K562 (cell line): ENCODE measurements around the gene SPDYE16. TPM values are rescaled to one million over a fixed set of nuclear protein-coding genes. Genes with fewer than 3 reads are reported as not detected.
"Not testable (repeated sequence)": the region's sequence is repeated elsewhere in the genome, so short reads cannot be mapped to it uniquely, and the experiment has no call there.

ENCODE experiments used
- ATAC-seq: fragments of 200-7000 bp; cut with Tn5 transposase; 3 replicates; pipeline ENCODE4 v1.9.1; 2020; ENCODE audit warnings: moderate library complexity
- BruUV-seq: library from RNA; stranded (reverse); fragments of 400-500 nt; replicated peaks from 2 replicates; lab custom pipeline; 2021; lab: Mats Ljungman, UMichigan
- CTCF ChIA-PET: fragments of 300-600 bp; formaldehyde crosslinking; extraction: SDS; loops from one replicate; lab custom pipeline; 2021; ENCODE audit warnings: low intra/inter-chr PET ratio; lab: Yijun Ruan, JAX
- POLR2A ChIA-PET: fragments of 300-600, 350-650 bp; sonication (Branson Sonifier 250); formaldehyde crosslinking; extraction: SDS; loops from one replicate; lab custom pipeline; 2021; ENCODE audit warnings: antibody characterized with exemption, inconsistent platforms; lab: Yijun Ruan, JAX
- DNase-seq, 4 experiments: peaks; one replicate each; pipeline versions ENCODE4 v3.0.0 to v3.0.0-alpha.2; 2011 to 2018; ENCODE audit warnings: low spot score in 3 of 4, mixed read lengths in 3 of 4; ENCODE audit errors: extremely low read depth in 1 of 4
- FAIRE-seq: peaks from 2 replicates; lab custom pipeline; 2011; peaks lifted over from hg19 to GRCh38; lab: Jason Lieb, UNC
- H2AFZ ChIP-seq: 2 replicates; pipeline ENCODE4 v1.6.0; 2011; ENCODE audit warnings: low read depth, low read length, control low read depth, inconsistent platforms
- H3K27ac ChIP-seq: fragments of 200-600 bp; 3 replicates; pipeline ENCODE4 v1.8.0; 2011; ENCODE audit warnings: low read depth, mild to moderate bottlenecking, control low read depth, inconsistent platforms, low read length, moderate library complexity, mixed read lengths; ENCODE audit errors: extremely low read depth
- H3K27me3 ChIP-seq, 2 experiments: fragments of 300-600 bp in 1 of 2; 2 replicates in 1 of 2; 3 replicates in 1 of 2; pipeline versions ENCODE4 v1.6.0 to v1.8.0; 2011; ENCODE audit warnings: inconsistent platforms in 2 of 2, low read length in 2 of 2, mild to moderate bottlenecking in 1 of 2, mixed read lengths in 1 of 2, moderate library complexity in 1 of 2; ENCODE audit not compliant: control insufficient read depth in 2 of 2, insufficient read depth in 2 of 2
- H3K36me3 ChIP-seq: fragments of 300-600 bp; 3 replicates; pipeline ENCODE4 v1.8.0; 2011; ENCODE audit warnings: mild to moderate bottlenecking, low read length, inconsistent platforms; ENCODE audit not compliant: control insufficient read depth, insufficient read depth
- H3K4me1 ChIP-seq, 2 experiments: fragments of 200-600 bp in 1 of 2; replicated peaks in 1 of 2; 2 replicates in 1 of 2; 3 replicates in 1 of 2; pipeline versions ENCODE4 v1.5.1 to v1.8.0; 2011; ENCODE audit warnings: inconsistent platforms in 2 of 2, low read length in 2 of 2, mild to moderate bottlenecking in 1 of 2, mixed read lengths in 1 of 2, moderate library complexity in 1 of 2; ENCODE audit not compliant: control insufficient read depth in 2 of 2, insufficient read depth in 2 of 2
- H3K4me2 ChIP-seq: 2 replicates; pipeline ENCODE4 v1.6.1; 2011; ENCODE audit warnings: low read length, control low read depth, inconsistent platforms, mixed read lengths; ENCODE audit not compliant: insufficient read depth
- H3K4me3 ChIP-seq: fragments of 200-600 bp; sonication (generic), shearing (Covaris generic); 2 replicates; pipeline ENCODE4 v1.5.1; 2016; ENCODE audit warnings: control low read depth, inconsistent platforms
- H3K79me2 ChIP-seq: fragments of 200-600 bp; 3 replicates; pipeline ENCODE4 v1.8.0; 2011; ENCODE audit warnings: low read length, inconsistent platforms; ENCODE audit not compliant: control insufficient read depth, insufficient read depth
- H3K9ac ChIP-seq, 2 experiments: 2 replicates each; pipeline versions ENCODE4 v1.6.0 to v1.6.1; 2011; ENCODE audit warnings: low read depth in 2 of 2, low read length in 2 of 2, control low read depth in 1 of 2, inconsistent platforms in 1 of 2, mild to moderate bottlenecking in 1 of 2, mixed read lengths in 1 of 2; ENCODE audit not compliant: insufficient read depth in 1 of 2
- H3K9me1 ChIP-seq: one replicate; pipeline ENCODE4 v1.6.0; 2011; ENCODE audit warnings: inconsistent platforms, mild to moderate bottlenecking, low read length, moderate library complexity; ENCODE audit not compliant: control insufficient read depth, insufficient read depth
- H3K9me3 ChIP-seq: replicated peaks from 2 replicates; pipeline ENCODE4 v1.5.1; 2011; ENCODE audit warnings: low read depth, low read length, inconsistent platforms; ENCODE audit not compliant: control insufficient read depth, insufficient read depth
- H4K20me1 ChIP-seq: replicated peaks from 2 replicates; pipeline ENCODE4 v1.6.1; 2011; ENCODE audit warnings: low read length, inconsistent platforms, mixed read lengths; ENCODE audit not compliant: control insufficient read depth, insufficient read depth
- RBM25 ChIP-seq: fragments of 200-400 bp; formaldehyde crosslinking; IDR thresholded peaks from 2 replicates; pipeline ENCODE4 v1.6.1; 2018; ENCODE audit warnings: low read length, low read depth, moderate library complexity; ENCODE audit not compliant: severe bottlenecking
- ZNF121 ChIP-seq: sonication (generic); formaldehyde crosslinking; conservative IDR thresholded peaks from 2 replicates; pipeline ENCODE4 v1.8.0; 2022; ENCODE audit warnings: missing genetic modification reagents
- ZNF354B ChIP-seq: fragments of 250-450 bp; sonication (Bioruptor Pico); IDR thresholded peaks from 2 replicates; pipeline ENCODE4 v1.4.0; 2020
- ZNF507 ChIP-seq: conservative IDR thresholded peaks from 2 replicates; pipeline ENCODE4 v1.6.1; 2017; ENCODE audit warnings: missing genetic modification characterization, missing compliant biosample characterization
- WGBS: fragments of 100-300 bp; shearing (Covaris generic); methylation state at CpG from one replicate; pipeline ENCODE4 v1.1.6; 2016; ENCODE audit warnings: low coverage, mixed read lengths; ENCODE audit not compliant: insufficient coverage; ENCODE audit errors: missing lambda C conversion rate; 5-methylcytosine and 5-hydroxymethylcytosine counted together
- in situ Hi-C: fragments of 300-500 bp; cut with MboI; formaldehyde crosslinking; loops from 4 replicates; pipeline ENCODE4 v1.15.0; 2018; ENCODE audit warnings: inconsistent platforms, mixed read lengths
- intact Hi-C: fragments of 100-400 bp; cut with micrococcal nuclease; formaldehyde crosslinking; loops from 2 replicates; pipeline ENCODE4 v1.14.2; 2022
- polyA plus RNA-seq, 8 experiments: library from polyadenylated mRNA; depleted of rRNA in 4 of 8; stranded (reverse) in 5 of 8; unstranded in 3 of 8; fragments of >200 nt; fragmentation: Nextera tagmentation in 2 of 8; fragmentation: Illumina TruSeq in 1 of 8; extraction: Ambion mirVana in 2 of 8; extraction: Trizol in 1 of 8; gene quantifications; 2 replicates each; pipeline versions ENCODE4 v1.2.1 to v1.2.3, GENCODE V29; 2011 to 2014; ENCODE audit warnings: inconsistent platforms in 1 of 8, missing spikeins in 1 of 8
- total RNA-seq, 7 experiments: library from RNA; depleted of rRNA in 6 of 7; stranded (reverse); fragments of >200 nt in 6 of 7; fragmentation: Illumina TruSeq in 2 of 7; extraction: Trizol in 2 of 7; gene quantifications; 2 replicates each; pipeline versions ENCODE4 v1.2.1 to v1.2.3, GENCODE V29; 2011 to 2021; ENCODE audit warnings: low replicate concordance in 1 of 7

The SPDYE16 gene
- total and polyA plus RNA-seq, 9 of the 15 experiments (the other 6 are each of a cell fraction or from before 2014, with no cell fraction given), result 0.04 to 0.13 (median 0.06) TPM; not detected in 4

GRCh38 chr7:76567311-76567710, 24.2 kb upstream of the SPDYE16 start:
- CTCF ChIA-PET, intact Hi-C loops: not testable (repeated sequence)
- 88% methylated on average over 1 of the region's 4 CpGs for WGBS

GRCh38 chr7:76565001-76565400, 21.9 kb upstream of the SPDYE16 start:
- ATAC-seq, CTCF ChIA-PET, POLR2A ChIA-PET, H2AFZ ChIP-seq, H3K9ac ChIP-seq, FAIRE-seq, H3K36me3 ChIP-seq, H3K27me3 ChIP-seq, H3K4me1 ChIP-seq, H3K4me3 ChIP-seq, H3K9me1 ChIP-seq, H3K27ac ChIP-seq, H3K9me3 ChIP-seq, H4K20me1 ChIP-seq, intact Hi-C loops, in situ Hi-C loops, DNase-seq, H3K4me2 ChIP-seq: not testable (repeated sequence)
- TF ChIP-seq ZNF507 (tag) (peak; percentile 93), ZNF354B (CRISPR knock-in tag) (0 out of 2 replicates have a peak, but pooled peaks have one; percentile 46)
- peaks cover 44% of the 10 kb centered on the region for H3K79me2 ChIP-seq
- WGBS, result 83% methylated on average over 2 of the region's 3 CpGs
- BruUV-seq, result TSS peak; percentile 5

More at GRCh38 chr7:76567311-76567710, 24.2 kb upstream of the SPDYE16 start:
- H2AFZ ChIP-seq, H3K4me3 ChIP-seq, H3K4me2 ChIP-seq, BruUV-seq, H3K9me3 ChIP-seq, H3K4me1 ChIP-seq, FAIRE-seq, H3K9me1 ChIP-seq, H3K27ac ChIP-seq, ATAC-seq, in situ Hi-C loops, DNase-seq, H3K27me3 ChIP-seq, H4K20me1 ChIP-seq, H3K9ac ChIP-seq, POLR2A ChIA-PET: not testable (repeated sequence)
- Histone ChIP-seq H3K36me3 (peaks cover 14% of the 10 kb centered on the region; the same call in 2 of the 3 replicates), H3K79me2 (peaks cover 32% of the 10 kb centered on the region)
- peak; percentile 76 for TF ChIP-seq ZNF121 (CRISPR knock-in tag)
- peak; percentile 27 for TF ChIP-seq RBM25
